A673 (cell line): ENCODE data around the gene TMEM156.

Experiments used
- CTCF ChIP-seq: fragments of 300-800, 200-600 bp; sonication (generic); conservative IDR thresholded peaks from 2 replicates; pipeline ENCODE4 v1.5.1; 2017; ENCODE audit warnings: low read depth, mild to moderate bottlenecking, antibody characterized with exemption, low read length, moderate library complexity, mixed read lengths
- EZH2 ChIP-seq: fragments of 200-600 bp; sonication (generic); IDR thresholded peaks from 2 replicates; pipeline ENCODE4 v1.6.1; 2017; ENCODE audit warnings: borderline replicate concordance, low read depth, mild to moderate bottlenecking, mixed read lengths, antibody characterized with exemption, low read length; ENCODE audit not compliant: poor library complexity, severe bottlenecking

DNA sequence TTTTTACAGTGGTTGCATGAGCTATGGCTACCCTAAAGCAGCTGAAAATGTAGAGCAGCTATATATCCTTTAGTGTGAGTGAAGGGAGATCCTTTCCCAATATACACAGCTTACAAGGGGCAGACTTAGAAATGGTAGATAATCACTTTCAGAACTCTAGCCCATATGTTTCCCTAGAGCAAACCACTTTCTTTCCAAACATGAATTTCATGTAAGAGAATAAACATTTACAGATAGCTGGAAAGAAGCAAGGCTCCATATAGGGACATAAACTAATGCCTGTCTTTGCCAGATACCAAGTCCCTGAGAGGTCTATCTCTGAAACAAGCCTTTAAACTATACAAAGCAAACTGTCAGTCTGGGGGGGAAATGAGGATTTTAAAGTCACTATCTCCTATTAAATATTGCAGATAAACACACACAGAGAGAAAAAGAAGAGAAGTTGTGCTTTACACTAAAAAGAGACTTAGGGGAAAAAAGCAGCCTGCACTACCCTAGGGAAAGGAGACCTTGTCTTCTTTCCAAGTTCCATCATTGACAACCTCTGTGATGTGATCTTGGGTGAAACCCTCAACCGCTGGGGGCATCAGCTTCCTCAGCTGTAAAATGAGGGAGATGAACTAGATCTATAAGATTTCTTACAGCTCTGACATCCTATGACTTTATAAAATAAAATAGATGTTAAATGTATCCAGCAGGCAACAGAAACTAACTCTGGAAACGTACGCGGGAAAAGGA is 73.6 kb downstream of the TMEM156 start:
- TF ChIP-seq EZH2 = no peak
- TF ChIP-seq CTCF = no peak
